ENCODE measurements around the gene CDON.
"Not testable (repeated sequence)": the region's sequence is repeated elsewhere in the genome, so short reads cannot be mapped to it uniquely, and the experiment has no call there.

The CDON gene

DNA sequence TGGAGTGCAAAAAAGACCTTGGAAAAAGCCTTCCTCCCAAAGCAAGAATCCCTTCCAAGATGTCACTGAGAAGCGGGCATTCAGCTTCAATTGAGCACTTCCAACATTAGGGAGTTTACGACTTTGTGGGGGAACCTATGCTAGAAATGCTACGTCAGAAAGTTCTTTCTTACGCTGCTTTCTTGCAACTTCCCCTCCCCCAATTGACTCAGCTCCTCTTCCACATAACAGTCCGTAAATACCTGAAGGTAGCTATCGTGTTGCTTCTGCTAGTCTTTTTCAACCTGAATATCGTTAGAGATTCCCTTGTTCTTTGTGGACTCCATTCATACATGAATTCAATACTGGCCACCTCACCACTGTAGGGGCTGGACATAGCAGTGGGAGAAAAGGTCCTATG lies 69.8 kb downstream of the CDON start:
- no peak for DNase-seq

- no peak for DNase-seq
Measured at GRCh38 chr11:125990244-125990643, 72.4 kb downstream of the CDON start.

- no peak for DNase-seq
Measured at GRCh38 chr11:125987066-125987641, 75.5 kb downstream of the CDON start.

GRCh38 chr11:125985956-125986355 lies 76.7 kb downstream of the CDON start:
- DNase-seq, result not testable (repeated sequence)

DNA sequence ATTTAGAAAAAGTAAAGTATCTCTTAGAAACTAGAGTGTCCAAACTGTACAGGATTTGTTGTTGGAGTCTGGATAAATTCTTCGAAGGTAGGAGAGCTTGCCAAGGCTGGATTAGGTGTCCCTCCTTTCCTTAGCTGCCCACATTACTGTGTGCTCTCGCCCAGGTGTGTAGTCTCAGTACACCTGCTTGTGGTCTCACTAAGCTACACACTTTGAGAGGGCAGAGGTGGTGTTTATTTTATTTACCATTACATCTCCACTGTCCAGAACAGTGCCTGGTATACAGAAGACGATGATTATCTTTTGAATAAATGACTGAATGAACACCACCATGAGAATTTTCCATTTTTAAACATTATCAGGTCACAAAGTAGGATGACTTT lies 80.3 kb downstream of the CDON start:
- no peak for DNase-seq

DNA sequence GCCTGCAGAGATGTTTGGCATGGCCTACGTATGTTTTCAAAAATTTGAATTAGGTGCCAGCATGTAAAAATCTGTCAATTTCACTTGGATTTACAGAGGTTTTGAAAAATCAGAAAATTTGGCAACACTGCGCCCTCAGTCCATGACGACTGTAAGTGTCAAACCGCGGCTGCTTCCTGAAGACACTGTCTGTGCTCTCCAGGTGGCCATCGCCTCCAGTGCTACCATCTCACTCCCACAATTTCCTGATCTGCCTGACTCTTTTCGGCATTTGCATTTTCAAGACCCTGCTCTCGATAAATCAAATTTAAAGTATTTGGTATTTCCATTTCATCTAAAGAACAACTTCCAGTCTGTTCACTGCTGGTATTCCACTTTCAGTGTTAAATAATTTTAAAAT lies 82.2 kb downstream of the CDON start:
- DNase-seq, result no peak

- no peak for DNase-seq
Measured at GRCh38 chr11:125979511-125979910, 83.2 kb downstream of the CDON start.

DNA sequence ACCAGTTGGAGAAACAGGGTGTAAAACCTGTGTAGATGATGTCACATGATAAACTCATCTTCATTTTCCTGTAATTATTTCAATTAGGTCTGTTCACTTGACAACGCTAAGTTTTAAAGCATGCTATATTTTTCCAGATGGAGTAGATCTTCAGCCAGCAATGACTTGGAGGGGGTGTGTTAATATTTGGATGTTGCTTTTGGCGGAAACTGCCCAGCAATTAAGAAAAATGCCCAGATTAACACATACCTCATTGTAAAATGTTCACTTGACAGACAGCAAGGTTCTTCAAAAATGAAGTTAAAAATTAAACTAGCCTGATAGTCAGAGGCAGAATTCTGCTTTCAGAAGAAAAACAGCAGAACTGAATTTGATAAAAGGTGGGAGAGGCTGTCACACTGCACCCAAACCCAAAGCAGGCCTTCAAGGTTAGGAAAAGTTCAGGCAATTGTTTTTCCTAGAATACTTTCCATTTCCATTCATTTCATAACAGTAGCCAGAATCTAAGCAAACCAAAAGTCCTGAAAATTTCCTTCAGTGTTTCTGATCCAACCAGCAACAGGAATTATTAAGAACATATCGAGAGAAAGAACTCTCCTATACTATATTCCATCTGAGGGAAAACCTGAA lies 83.8 kb downstream of the CDON start:
- DNase-seq, result no peak

GRCh38 chr11:125978181-125978716 lies 84.4 kb downstream of the CDON start:
- no peak for DNase-seq

- no peak for DNase-seq
Measured at GRCh38 chr11:125977333-125977732, 85.3 kb downstream of the CDON start.

GRCh38 chr11:125976156-125976555 lies 86.5 kb downstream of the CDON start:
- no peak for DNase-seq

DNA sequence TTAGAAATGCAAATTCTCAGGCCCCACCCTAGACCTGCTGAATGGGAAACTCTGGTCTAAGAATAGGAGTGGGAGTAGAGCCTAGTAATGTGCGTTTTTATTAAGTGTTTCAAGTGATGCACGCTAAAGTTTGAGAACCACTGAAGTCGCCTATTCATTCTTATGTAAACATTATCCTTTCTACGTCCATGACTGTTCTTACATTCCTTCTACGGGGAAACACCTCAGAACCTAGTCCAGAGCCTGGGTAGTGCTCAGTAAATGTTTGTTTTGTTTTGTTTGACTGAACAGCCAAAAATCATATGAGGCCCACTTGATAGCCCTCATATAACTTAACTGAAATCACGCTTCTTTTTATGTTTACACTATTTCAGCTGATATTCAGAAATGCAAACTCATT lies 87.0 kb downstream of the CDON start:
- DNase-seq, result no peak

DNA sequence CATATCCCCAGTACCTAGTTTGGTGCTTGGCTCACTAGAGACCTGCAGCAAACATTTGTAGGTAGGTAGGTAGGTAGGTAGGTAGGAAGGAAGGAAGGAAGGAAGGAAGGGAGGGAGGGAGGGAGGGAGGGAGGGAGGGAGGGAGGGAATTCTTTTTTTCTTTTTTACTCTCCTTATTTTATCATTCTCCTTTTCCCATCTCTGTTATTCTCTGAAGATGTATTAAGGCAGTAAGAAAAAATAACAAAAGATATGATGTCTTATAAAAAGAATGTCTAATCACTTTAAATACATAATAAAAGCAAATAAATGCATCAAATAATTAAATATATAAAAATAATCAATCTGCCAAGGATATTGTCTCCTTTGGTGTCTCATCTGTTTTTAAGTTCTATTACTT lies 88.4 kb downstream of the CDON start:
- DNase-seq, result no peak

DNA sequence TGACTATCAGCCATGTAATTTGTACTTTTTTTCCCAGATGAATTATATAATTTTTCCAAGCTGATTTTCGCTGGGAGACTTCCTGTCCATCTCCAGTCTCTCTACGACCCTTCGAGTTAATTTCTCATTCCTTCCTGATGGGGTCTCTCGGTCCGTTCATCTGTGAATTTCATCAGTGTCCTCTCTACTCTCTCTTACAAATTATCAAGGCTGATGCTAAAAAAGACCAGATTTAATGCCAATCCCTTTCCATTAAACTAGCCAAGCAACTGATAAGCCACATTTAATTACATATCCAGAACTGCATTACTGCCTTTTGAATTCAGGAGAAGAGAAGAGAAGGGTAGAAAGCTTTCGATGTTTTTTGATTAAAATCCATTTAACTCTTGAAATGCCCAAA lies 91.0 kb downstream of the CDON start:
- DNase-seq, result no peak

GRCh38 chr11:125968354-125968753 lies 94.3 kb downstream of the CDON start:
- DNase-seq, result no peak

DNA sequence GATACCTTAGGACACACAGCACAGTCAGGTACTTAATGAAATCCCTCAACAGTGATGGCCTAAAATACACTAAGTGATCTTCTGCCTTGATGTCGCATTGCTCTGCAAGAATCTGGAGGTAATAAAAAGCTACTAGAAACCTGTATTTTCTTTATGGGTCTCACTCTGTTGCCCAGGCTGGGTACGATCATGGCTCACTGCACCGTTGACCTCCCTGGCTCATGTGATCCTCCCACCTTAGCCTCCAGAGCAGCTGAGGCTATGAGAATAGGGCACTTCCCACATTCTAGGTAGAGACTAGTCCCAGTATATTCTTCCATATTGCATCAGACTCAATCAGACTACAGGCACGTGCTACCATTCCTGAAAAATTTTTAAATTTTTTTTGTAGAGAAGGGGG lies 95.2 kb downstream of the CDON start:
- no peak for DNase-seq

DNA sequence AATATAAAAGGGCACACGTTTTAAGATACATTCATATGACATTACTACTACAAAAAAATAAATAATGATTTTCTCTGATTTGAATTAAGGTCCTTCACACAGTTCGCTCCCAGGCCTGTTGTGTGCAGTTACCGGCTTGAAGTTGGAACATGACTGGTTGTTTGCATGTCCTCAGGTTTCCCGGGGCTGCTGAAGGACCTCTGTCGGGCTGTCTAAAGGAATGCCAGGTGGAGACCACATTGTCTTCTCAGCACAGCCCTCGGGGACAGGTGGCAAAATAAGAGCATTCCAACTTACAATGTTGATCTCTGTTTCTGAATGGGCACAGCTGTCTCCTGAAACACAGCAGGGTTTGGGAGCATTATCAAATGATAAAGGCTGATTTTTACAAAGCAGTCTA lies 101.9 kb downstream of the CDON start:
- DNase-seq, result no peak

DNA sequence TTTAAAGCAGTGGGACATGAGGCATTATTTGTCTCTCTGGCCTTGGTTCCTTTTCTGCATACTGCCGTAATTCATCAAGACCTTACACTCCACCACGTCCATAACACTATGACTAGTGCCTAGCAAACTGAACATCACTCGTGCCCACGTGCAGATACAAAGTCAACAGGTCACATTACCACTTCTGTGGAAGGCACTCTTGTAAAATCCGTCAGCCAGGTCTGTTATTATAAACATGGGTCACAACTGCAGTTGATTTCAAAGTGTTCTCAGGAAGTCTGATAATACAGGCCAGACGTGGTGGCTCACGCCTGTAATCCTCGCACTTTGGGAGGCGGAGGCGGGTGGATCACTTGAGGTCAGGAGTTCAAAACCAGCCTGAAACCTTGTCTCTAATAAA lies 102.7 kb downstream of the CDON start:
- DNase-seq, result no peak

GRCh38 chr11:125959511-125959910 lies 103.2 kb downstream of the CDON start:
- DNase-seq, result no peak

DNA sequence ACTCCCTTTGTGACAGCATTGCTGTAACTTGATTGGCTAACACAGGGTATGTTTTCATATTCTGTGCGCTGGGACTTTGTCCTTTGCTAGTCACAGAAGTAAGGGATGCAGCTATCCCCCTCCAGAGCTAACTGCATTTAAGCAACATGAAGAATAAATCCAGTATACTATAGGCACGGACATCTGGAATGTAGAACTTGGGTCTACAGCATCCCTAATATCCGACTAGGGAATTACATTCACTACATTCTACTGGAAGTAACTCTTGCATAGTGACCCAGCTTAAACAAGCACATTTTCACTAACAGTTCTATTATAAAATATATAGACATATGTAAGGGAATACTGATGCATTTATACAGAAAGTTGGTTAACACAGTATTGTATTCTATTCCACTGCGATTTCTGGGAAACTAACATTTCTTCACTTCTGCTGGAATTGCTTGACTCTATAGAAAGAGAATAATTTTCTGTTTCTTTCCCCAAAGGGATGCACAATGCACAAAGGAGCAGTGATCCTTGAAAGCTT lies 103.7 kb downstream of the CDON start:
- no peak for DNase-seq

DNA sequence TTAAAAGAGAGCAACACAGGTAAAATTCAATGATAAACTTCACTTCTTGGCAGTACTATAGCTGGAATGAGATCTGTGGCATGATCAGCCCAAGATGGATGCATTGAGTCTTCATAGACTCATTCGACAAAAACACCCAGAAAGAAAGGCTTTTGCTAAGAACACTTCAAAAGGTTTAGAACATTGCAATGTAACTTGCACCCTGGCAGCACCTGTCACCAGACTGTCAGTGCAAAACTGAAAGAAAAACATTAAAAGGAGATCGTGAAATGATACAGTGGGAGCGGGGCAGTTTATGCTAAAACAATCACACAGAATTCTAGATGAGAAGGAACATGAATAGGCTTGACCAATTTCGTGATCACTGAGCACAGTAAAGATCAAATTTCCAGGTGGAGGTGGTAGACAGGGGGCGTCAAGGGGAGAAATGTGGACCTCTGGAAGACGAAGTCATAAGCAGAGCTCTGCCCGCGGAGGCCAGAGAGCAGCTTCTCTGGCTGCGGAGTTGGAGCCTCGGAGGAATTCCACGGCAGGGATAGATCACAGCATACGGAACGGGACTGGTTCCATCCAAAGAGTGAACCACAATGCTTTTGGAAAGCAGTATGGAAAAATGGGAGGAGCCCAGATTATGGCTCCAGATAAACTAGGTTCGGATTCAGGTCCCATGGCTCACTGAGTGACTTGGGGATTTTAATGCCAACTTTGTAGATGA lies 104.9 kb downstream of the CDON start:
- no peak for DNase-seq

DNA sequence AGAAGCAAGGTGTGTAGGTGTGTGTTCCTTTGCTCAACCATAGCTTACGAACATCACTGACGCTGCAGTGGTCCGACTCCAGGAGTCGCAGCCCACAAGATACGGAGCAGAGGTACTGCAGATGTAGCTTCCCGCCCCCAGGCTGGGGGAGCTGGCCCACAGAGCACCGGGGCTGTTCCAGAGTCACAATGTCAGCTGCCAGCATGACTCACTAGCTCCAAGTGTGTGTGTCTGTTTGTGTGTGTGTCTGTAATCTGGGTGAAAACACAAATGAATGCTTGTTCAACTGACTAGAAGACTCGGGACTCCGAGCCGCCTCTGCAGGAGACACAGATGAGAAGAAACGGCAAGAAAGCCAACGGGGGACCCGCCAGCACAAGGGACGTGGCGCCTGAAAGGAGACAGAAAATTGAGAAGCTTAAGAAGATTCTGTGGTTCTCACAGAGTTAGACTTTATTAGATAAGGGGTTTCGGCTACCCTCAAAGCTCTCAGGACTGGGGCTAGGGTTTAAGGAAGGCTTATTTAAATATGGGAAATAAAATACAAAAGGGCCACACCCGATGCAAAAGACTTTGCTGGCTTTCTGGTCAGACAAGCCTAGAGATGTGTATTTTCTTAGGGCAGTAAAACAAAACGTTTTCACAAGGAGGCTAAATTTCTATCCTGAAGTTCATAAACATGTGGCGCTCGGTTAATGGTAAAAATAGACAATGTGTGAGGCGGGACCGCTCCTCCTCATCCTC lies 106.1 kb downstream of the CDON start:
- no peak for DNase-seq

GRCh38 chr11:125955856-125956255 lies 106.8 kb downstream of the CDON start:
- no peak for DNase-seq
